ENCODE measurements around the gene RPS6KA6. TPM values are rescaled to one million over a fixed set of nuclear protein-coding genes. Genes with fewer than 3 reads are reported as not detected.

Gene RPS6KA6
- total RNA-seq, 1 donor from 2014 or later: 7.1 TPM

GRCh38 chrX:84144991-84145390 lies 43.0 kb downstream of the RPS6KA6 start:
- DNase-seq (ENCODE audit: low read depth) (no peak), FAIRE-seq (peak; percentile 97)
- Histone ChIP-seq H3K9ac (ENCODE audit: low read length) (no peak overlapping the region), H3K36me3 (ENCODE audit: insufficient read depth, low read length) (no peaks in the 10 kb centered on the region), H3K4me3 (ENCODE audit: insufficient read depth, low read depth, low read length) (no peak overlapping the region), H3K79me2 (ENCODE audit: insufficient read depth, low read length) (no peaks in the 10 kb centered on the region), H3K4me1 (ENCODE audit: insufficient read depth, low read length) (no peaks in the 10 kb centered on the region), H4K20me1 (ENCODE audit: insufficient read depth, low read length) (no peaks in the 10 kb centered on the region), H3K27ac (ENCODE audit: low read depth, low read length) (no peak overlapping the region), H3K9me3 (ENCODE audit: insufficient read depth, low read depth, low read length) (no peaks in the 10 kb centered on the region), H3K27me3 (ENCODE audit: insufficient read depth, low read length) (no peaks in the 10 kb centered on the region), H3K4me2 (ENCODE audit: low read length) (no peak overlapping the region), H2AFZ (ENCODE audit: low read depth, low read length) (no peak overlapping the region)
- TF ChIP-seq, protein P1, sequence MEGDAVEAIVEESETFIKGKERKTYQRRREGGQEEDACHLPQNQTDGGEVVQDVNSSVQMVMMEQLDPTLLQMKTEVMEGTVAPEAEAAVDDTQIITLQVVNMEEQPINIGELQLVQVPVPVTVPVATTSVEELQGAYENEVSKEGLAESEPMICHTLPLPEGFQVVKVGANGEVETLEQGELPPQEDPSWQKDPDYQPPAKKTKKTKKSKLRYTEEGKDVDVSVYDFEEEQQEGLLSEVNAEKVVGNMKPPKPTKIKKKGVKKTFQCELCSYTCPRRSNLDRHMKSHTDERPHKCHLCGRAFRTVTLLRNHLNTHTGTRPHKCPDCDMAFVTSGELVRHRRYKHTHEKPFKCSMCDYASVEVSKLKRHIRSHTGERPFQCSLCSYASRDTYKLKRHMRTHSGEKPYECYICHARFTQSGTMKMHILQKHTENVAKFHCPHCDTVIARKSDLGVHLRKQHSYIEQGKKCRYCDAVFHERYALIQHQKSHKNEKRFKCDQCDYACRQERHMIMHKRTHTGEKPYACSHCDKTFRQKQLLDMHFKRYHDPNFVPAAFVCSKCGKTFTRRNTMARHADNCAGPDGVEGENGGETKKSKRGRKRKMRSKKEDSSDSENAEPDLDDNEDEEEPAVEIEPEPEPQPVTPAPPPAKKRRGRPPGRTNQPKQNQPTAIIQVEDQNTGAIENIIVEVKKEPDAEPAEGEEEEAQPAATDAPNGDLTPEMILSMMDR (IDR thresholded peaks at IDR 0.05; ENCODE audit: insufficient read depth, low read depth, low read length): no peak
- TF ChIP-seq EZH2 (IDR thresholded peaks at IDR 0.05; ENCODE audit: insufficient read depth, low read length): no peak
- H3K27me3 Mint-ChIP-seq (ENCODE audit: low read depth, unreplicated experiment): no peaks in the 10 kb centered on the region
- no peak overlapping the region for H3K4me3 Mint-ChIP-seq (ENCODE audit: unreplicated experiment)
- no peak overlapping the region for H3K27ac Mint-ChIP-seq (ENCODE audit: unreplicated experiment)
- no peaks in the 10 kb centered on the region for H3K36me3 Mint-ChIP-seq (ENCODE audit: low read depth, unreplicated experiment)
- no peaks in the 10 kb centered on the region for H3K4me1 Mint-ChIP-seq (ENCODE audit: low read depth, unreplicated experiment)
- H3K9me3 Mint-ChIP-seq (ENCODE audit: unreplicated experiment): peaks cover 3% of the 10 kb centered on the region

GRCh38 chrX:84144281-84144680 lies 43.7 kb downstream of the RPS6KA6 start:
- DNase-seq (ENCODE audit: low read depth) (peak; percentile 38), FAIRE-seq (no peak)
- Mint-ChIP-seq H3K27ac (ENCODE audit: unreplicated experiment) (no peak overlapping the region), H3K9me3 (ENCODE audit: unreplicated experiment) (peaks cover 3% of the 10 kb centered on the region), H3K4me1 (ENCODE audit: low read depth, unreplicated experiment) (no peaks in the 10 kb centered on the region), H3K27me3 (ENCODE audit: low read depth, unreplicated experiment) (no peaks in the 10 kb centered on the region), H3K36me3 (ENCODE audit: low read depth, unreplicated experiment) (no peaks in the 10 kb centered on the region), H3K4me3 (ENCODE audit: unreplicated experiment) (no peak overlapping the region)
- no peaks in the 10 kb centered on the region for H3K27me3 ChIP-seq (ENCODE audit: insufficient read depth, low read length)
- H3K9ac ChIP-seq (ENCODE audit: low read length): no peak overlapping the region
- no peaks in the 10 kb centered on the region for H3K4me1 ChIP-seq (ENCODE audit: insufficient read depth, low read length)
- H2AFZ ChIP-seq (ENCODE audit: low read depth, low read length): no peak overlapping the region
- H4K20me1 ChIP-seq (ENCODE audit: insufficient read depth, low read length): no peaks in the 10 kb centered on the region
- no peak overlapping the region for H3K4me2 ChIP-seq (ENCODE audit: low read length)
- H3K4me3 ChIP-seq (ENCODE audit: insufficient read depth, low read depth, low read length): no peak overlapping the region
- H3K36me3 ChIP-seq (ENCODE audit: insufficient read depth, low read length): no peaks in the 10 kb centered on the region
- H3K27ac ChIP-seq (ENCODE audit: low read depth, low read length): no peak overlapping the region
- no peaks in the 10 kb centered on the region for H3K9me3 ChIP-seq (ENCODE audit: insufficient read depth, low read depth, low read length)
- TF ChIP-seq, protein P1 (IDR thresholded peaks at IDR 0.05; ENCODE audit: insufficient read depth, low read depth, low read length): no peak
- no peak for TF ChIP-seq EZH2 (IDR thresholded peaks at IDR 0.05; ENCODE audit: insufficient read depth, low read length)
- H3K79me2 ChIP-seq (ENCODE audit: insufficient read depth, low read length): no peaks in the 10 kb centered on the region

- Mint-ChIP-seq H3K36me3 (ENCODE audit: low read depth, unreplicated experiment) (no peaks in the 10 kb centered on the region), H3K9me3 (ENCODE audit: unreplicated experiment) (no peaks in the 10 kb centered on the region), H3K4me3 (ENCODE audit: unreplicated experiment) (no peak overlapping the region), H3K27ac (ENCODE audit: unreplicated experiment) (no peak overlapping the region), H3K4me1 (ENCODE audit: low read depth, unreplicated experiment) (peaks cover 11% of the 10 kb centered on the region), H3K27me3 (ENCODE audit: low read depth, unreplicated experiment) (no peaks in the 10 kb centered on the region)
- Histone ChIP-seq H3K36me3 (ENCODE audit: insufficient read depth, low read length) (no peaks in the 10 kb centered on the region), H2AFZ (ENCODE audit: low read depth, low read length) (no peak overlapping the region), H3K9me3 (ENCODE audit: insufficient read depth, low read depth, low read length) (no peaks in the 10 kb centered on the region), H3K27ac (ENCODE audit: low read depth, low read length) (no peak overlapping the region), H3K4me3 (ENCODE audit: insufficient read depth, low read depth, low read length) (no peak overlapping the region), H3K4me2 (ENCODE audit: low read length) (no peak overlapping the region), H3K27me3 (ENCODE audit: insufficient read depth, low read length) (no peaks in the 10 kb centered on the region), H3K4me1 (ENCODE audit: insufficient read depth, low read length) (no peaks in the 10 kb centered on the region), H4K20me1 (ENCODE audit: insufficient read depth, low read length) (no peaks in the 10 kb centered on the region), H3K9ac (ENCODE audit: low read length) (no peak overlapping the region), H3K79me2 (ENCODE audit: insufficient read depth, low read length) (no peaks in the 10 kb centered on the region)
- no peak for FAIRE-seq
- peak; percentile 18 for DNase-seq (ENCODE audit: low read depth)
- TF ChIP-seq, protein P1 (IDR thresholded peaks at IDR 0.05; ENCODE audit: insufficient read depth, low read depth, low read length): no peak
- no peak for TF ChIP-seq EZH2 (IDR thresholded peaks at IDR 0.05; ENCODE audit: insufficient read depth, low read length)
Measured at GRCh38 chrX:84133023-84133422, 55.0 kb downstream of the RPS6KA6 start.
